Retinal pigment epithelial cell (primary cell): ENCODE data around the gene AIF1L.

Source experiments
- DNase-seq: peaks from one replicate; pipeline ENCODE4 v3.0.0-alpha.2; 2010; ENCODE audit warnings: low read depth
- H3K4me3 ChIP-seq: 2 replicates; pipeline ENCODE4 v1.5.1; 2011; ENCODE audit warnings: mild to moderate bottlenecking, low read length, control low read depth, moderate library complexity
- CTCF ChIP-seq: conservative IDR thresholded peaks from 2 replicates; pipeline ENCODE4 v1.5.1; 2011; ENCODE audit warnings: low read depth, low read length, control low read depth, inconsistent platforms

AIF1L gene

GRCh38 chr9:131100445-131100844 is 4.1 kb downstream of the AIF1L start:
- no peak for TF ChIP-seq CTCF
- no peak for DNase-seq
- no peak overlapping the region for H3K4me3 ChIP-seq

GRCh38 chr9:131101207-131101964 is 5.1 kb downstream of the AIF1L start:
- TF ChIP-seq CTCF: no peak
- no peak overlapping the region for H3K4me3 ChIP-seq
- DNase-seq: no peak

- no peak overlapping the region for H3K4me3 ChIP-seq
- DNase-seq: no peak
- no peak for TF ChIP-seq CTCF
These were observed 6.7 kb downstream of the AIF1L start for GRCh38 chr9:131103024-131103423.

- no peak for DNase-seq
- no peak for TF ChIP-seq CTCF
- no peak overlapping the region for H3K4me3 ChIP-seq
These were observed 7.2 kb downstream of the AIF1L start for GRCh38 chr9:131103535-131103934.

GRCh38 chr9:131104016-131104740 is 7.8 kb downstream of the AIF1L start:
- no peak overlapping the region for H3K4me3 ChIP-seq
- DNase-seq: no peak
- TF ChIP-seq CTCF: no peak

- no peak for TF ChIP-seq CTCF
- H3K4me3 ChIP-seq: no peak overlapping the region
- DNase-seq: no peak
These were observed 9.6 kb downstream of the AIF1L start for GRCh38 chr9:131105952-131106351.

- no peak overlapping the region for H3K4me3 ChIP-seq
- no peak for TF ChIP-seq CTCF
- no peak for DNase-seq
These were observed 11.4 kb downstream of the AIF1L start for GRCh38 chr9:131107760-131108159.
